ENCODE data around the gene PLA2G4F. TPM values are rescaled to one million over a fixed set of nuclear protein-coding genes. Genes with fewer than 3 reads are reported as not detected.

PLA2G4F gene
- total RNA-seq, 1 donor from 2014 or later = 104 TPM

DNA sequence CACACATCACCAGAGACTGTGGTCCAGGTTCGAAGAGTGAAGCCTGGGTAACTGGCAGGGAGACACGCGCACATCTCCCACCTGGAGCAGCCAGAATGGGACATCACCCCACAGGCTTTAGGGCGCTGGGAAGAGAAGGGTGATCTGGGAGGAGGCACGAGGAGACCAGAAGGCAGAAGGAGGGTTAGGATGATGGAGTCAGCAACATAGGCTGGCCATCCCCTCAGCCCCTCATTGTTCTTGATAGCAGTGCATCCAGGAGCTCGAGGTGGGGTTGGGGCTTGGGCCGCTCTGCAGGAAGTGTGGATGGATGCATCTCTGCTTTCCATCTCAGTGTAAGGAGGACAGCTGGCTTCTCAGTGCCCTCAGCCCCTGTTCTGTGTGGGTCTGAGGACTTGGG, 15.2 kb downstream of the PLA2G4F start:
- ATAC-seq (no peak), DNase-seq (peak; percentile 40)
- H3K27ac ChIP-seq = no peak overlapping the region
- H3K36me3 ChIP-seq = no peaks in the 10 kb centered on the region
- intact Hi-C loops (cut with DNase I) = no loop called here
- no peaks in the 10 kb centered on the region for H3K4me1 ChIP-seq
- TF ChIP-seq, protein P1, sequence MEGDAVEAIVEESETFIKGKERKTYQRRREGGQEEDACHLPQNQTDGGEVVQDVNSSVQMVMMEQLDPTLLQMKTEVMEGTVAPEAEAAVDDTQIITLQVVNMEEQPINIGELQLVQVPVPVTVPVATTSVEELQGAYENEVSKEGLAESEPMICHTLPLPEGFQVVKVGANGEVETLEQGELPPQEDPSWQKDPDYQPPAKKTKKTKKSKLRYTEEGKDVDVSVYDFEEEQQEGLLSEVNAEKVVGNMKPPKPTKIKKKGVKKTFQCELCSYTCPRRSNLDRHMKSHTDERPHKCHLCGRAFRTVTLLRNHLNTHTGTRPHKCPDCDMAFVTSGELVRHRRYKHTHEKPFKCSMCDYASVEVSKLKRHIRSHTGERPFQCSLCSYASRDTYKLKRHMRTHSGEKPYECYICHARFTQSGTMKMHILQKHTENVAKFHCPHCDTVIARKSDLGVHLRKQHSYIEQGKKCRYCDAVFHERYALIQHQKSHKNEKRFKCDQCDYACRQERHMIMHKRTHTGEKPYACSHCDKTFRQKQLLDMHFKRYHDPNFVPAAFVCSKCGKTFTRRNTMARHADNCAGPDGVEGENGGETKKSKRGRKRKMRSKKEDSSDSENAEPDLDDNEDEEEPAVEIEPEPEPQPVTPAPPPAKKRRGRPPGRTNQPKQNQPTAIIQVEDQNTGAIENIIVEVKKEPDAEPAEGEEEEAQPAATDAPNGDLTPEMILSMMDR (IDR thresholded peaks at IDR 0.05) = no peak
- H3K4me3 ChIP-seq = no peak overlapping the region
- no peaks in the 10 kb centered on the region for H3K27me3 ChIP-seq
- no peaks in the 10 kb centered on the region for H3K9me3 ChIP-seq

GRCh38 chr15:42140383-42141070, 15.9 kb downstream of the PLA2G4F start:
- Histone ChIP-seq H3K36me3 (no peaks in the 10 kb centered on the region), H3K4me1 (no peaks in the 10 kb centered on the region), H3K27me3 (no peaks in the 10 kb centered on the region), H3K27ac (no peak overlapping the region), H3K9me3 (no peaks in the 10 kb centered on the region), H3K4me3 (no peak overlapping the region)
- intact Hi-C loops (cut with DNase I) = no loop called here
- ATAC-seq (no peak), DNase-seq (peak; percentile 59)
- TF ChIP-seq, protein P1 (IDR thresholded peaks at IDR 0.05) = no peak

- Histone ChIP-seq H3K27ac (no peak overlapping the region), H3K27me3 (no peaks in the 10 kb centered on the region), H3K9me3 (no peaks in the 10 kb centered on the region), H3K4me3 (no peak overlapping the region), H3K4me1 (no peaks in the 10 kb centered on the region), H3K36me3 (no peaks in the 10 kb centered on the region)
- DNase-seq (peak; percentile 61), ATAC-seq (no peak)
- TF ChIP-seq, protein P1 (IDR thresholded peaks at IDR 0.05) = no peak
- intact Hi-C loops (cut with DNase I) = no loop called here
These were observed 16.8 kb downstream of the PLA2G4F start for GRCh38 chr15:42139596-42139995.

DNA sequence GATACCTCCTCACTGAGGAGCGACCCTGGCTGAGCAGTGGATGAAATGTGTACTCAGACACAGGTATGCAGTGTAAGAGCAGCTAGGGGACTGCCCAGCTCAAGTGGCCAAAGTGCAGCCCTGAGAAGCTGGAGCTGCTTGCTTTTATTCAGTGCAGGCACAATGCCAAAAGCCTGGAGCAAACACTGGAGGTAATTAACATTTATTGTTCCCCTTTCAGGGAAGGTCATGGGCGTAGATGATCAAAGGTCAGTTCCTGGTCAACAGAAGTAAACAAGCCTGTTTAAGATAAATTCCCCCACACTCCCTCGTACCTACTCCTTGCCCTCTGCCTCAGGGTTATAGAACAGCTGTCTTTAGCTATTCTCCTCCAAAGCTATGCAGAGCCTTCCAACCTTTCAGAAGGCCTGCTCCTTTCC, 17.5 kb downstream of the PLA2G4F start:
- no peaks in the 10 kb centered on the region for H3K36me3 ChIP-seq
- H3K4me1 ChIP-seq = no peaks in the 10 kb centered on the region
- TF ChIP-seq, protein P1 (IDR thresholded peaks at IDR 0.05) = no peak
- no peaks in the 10 kb centered on the region for H3K27me3 ChIP-seq
- H3K27ac ChIP-seq = no peak overlapping the region
- H3K4me3 ChIP-seq = no peak overlapping the region
- ATAC-seq (peak; percentile 2), DNase-seq (peak; percentile 43)
- intact Hi-C loops (cut with DNase I) = no loop called here
- H3K9me3 ChIP-seq = no peaks in the 10 kb centered on the region

- no peaks in the 10 kb centered on the region for H3K36me3 ChIP-seq
- no peak overlapping the region for H3K4me3 ChIP-seq
- intact Hi-C loops (cut with DNase I) = no loop called here
- TF ChIP-seq, protein P1 (IDR thresholded peaks at IDR 0.05) = no peak
- no peak overlapping the region for H3K27ac ChIP-seq
- DNase-seq (peak; percentile 47), ATAC-seq (no peak)
- H3K27me3 ChIP-seq = no peaks in the 10 kb centered on the region
- no peaks in the 10 kb centered on the region for H3K4me1 ChIP-seq
- H3K9me3 ChIP-seq = no peaks in the 10 kb centered on the region
These were observed 18.0 kb downstream of the PLA2G4F start for GRCh38 chr15:42138411-42138810.

Measured in upper lobe of right lung (tissue), 1 donor.